HG02642 (cell line): ENCODE data around the gene FMR1NB.

Experiments used
- ATAC-seq: cut with Tn5 transposase; IDR thresholded peaks from one replicate; pipeline ENCODE4 v1.9.1; 2021; ENCODE audit warnings: mild to moderate bottlenecking; ENCODE audit not compliant: unreplicated experiment, poor library complexity

Gene FMR1NB, protein sequence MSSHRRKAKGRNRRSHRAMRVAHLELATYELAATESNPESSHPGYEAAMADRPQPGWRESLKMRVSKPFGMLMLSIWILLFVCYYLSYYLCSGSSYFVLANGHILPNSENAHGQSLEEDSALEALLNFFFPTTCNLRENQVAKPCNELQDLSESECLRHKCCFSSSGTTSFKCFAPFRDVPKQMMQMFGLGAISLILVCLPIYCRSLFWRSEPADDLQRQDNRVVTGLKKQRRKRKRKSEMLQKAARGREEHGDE

DNA sequence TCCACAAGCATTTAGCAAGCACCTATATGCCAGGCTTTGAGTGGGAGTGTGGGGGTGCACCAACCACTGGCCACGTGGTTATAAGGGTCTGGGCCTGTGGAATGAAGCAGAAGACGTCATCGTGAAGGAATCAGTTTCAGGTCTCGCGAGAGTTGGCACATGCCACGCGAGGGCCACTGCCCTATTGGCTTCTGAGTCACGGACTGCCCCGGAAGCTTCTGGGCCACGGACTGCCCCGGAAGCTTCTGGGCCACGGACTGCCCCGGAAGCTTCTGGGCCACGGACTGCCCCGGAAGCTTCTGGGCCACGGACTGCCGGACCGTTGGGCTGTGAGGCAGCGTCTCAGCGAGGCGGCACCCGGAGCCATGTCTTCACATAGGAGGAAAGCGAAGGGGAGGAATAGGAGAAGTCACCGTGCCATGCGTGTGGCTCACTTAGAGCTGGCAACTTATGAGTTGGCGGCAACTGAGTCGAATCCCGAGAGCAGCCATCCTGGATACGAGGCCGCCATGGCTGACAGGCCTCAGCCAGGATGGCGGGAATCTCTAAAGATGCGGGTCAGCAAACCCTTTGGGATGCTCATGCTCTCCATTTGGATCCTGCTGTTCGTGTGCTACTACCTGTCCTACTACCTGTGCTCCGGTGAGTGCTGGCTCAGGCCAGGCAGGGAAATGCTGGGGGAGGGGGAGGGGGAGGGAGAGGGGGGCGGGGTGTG, at the start of gene FMR1NB:
Gene FMR1NB (plus strand): TSS at position 300 of the 715 bp plus-strand sequence. CDS start 66 bp downstream, at position 366.
- no peak for ATAC-seq

DNA sequence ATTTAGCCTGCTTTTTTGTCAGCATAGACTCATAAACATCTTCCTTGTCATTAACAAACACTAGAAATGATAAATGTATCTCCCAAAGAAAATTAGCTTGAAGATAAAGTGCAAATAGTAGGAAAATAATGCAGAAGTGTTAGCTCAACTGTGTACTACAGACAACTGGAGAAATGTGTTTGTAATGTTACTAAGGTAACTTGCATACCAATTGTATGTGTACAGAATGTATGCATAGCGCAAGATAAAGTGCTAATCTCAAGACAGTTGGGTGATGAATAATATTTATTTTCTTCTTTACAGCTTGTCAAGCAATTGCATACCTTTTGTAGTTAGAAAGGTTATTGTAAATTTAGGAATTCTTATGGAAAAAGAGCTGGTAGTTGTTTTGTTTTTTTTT, 47.3 kb upstream of the FMR1NB start:
- ATAC-seq = no peak

DNA sequence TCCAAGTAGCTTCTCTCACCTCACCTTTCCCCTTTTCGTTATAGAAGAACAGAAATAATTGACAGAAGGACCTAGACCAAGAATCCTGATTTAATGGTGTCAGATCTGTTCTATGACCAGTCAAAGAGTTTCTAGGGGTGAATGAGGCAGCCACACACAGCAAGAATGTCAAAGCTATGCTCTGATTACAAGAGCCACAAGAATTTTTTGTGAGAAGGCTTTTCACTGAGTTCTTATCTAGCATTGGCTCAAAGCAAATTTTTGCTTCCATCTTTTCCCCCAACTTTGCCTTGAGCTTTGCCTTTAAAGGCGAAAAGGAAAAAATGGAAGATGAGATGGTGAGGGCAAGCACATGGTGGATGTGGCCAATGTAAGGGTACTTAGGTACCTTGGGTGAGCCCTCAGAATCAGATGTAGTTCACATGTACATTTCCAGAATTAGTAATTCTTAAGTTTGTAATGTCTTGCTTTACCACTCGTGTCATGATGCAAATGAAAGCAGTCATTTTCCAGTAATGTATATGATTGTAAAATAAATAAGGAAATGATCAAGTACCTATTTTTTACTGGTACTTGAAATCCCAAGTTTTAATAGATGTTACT, 45.9 kb upstream of the FMR1NB start:
- ATAC-seq = no peak

DNA sequence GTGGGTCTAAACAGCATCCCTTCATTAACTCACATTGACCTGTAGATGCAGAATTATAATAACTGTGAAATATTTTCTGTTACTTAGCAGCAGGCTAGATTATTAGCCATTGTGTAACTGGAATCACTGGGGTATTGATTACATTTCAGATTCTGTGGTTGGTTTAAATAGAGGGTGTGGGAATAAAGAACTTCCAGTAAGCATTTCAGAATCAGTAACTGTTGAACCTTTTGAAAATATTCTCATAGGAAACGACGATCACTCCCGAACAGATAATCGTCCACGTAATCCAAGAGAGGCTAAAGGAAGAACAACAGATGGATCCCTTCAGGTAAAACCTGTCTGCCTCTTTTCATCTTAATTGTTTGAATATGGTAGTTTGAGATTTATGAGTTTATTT, 35.9 kb upstream of the FMR1NB start:
- no peak for ATAC-seq

DNA sequence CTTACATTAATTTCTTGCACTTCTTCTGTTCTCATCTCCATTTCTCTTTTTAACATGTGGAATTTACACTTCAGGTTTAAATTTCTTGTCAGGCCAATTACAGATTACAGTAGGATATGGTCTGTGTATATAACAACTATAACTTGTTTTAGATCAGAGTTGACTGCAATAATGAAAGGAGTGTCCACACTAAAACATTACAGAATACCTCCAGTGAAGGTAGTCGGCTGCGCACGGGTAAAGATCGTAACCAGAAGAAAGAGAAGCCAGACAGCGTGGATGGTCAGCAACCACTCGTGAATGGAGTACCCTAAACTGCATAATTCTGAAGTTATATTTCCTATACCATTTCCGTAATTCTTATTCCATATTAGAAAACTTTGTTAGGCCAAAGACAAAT, 32.6 kb upstream of the FMR1NB start:
- no peak for ATAC-seq

DNA sequence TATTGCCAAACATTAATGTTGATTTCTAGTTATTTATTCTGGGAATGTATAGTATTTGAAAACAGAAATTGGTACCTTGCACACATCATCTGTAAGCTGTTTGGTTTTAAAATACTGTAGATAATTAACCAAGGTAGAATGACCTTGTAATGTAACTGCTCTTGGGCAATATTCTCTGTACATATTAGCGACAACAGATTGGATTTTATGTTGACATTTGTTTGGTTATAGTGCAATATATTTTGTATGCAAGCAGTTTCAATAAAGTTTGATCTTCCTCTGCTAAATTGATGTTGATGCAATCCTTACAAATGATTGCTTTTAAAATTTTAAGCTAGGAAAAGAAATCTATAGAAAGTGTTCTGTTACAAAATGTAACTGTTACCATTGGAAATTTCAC, 30.8 kb upstream of the FMR1NB start:
- no peak for ATAC-seq

DNA sequence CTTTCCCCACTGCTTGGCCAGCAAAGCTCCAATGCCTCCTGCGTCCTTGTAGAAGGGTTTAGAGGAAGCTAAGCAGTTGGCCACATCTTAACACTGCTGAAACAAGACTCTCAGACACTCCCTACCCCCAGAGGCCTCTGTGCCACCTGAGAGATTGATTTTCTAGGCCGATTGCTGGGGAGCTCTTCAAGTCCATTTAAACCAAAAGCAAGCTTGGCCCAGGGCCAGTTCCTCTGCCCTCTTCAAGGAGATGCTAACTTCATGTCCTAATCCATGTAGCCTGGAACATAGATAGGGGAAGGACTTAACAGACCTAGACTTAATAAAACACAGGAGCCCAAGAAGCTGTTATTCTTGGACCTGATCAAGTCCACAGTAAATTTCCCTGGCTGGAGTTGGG, 27.2 kb upstream of the FMR1NB start:
- no peak for ATAC-seq

DNA sequence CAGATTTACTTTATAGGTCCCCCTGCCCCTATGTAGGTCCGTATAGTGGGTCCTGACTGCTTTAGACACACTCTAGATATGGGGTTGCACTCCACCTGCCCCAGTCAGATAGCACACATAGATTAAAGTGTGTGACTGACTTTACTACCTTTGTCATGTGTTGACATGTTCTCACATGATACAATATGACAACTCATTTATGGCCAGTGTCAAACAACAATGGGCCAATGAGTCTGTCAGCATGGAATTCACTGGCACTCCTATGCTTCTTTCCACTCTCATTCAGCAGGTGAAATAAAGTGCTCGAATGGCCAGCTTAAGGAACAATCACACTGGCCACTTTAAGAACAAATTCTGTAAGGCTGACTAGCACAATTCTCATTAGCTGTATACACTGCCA, 23.8 kb upstream of the FMR1NB start:
- no peak for ATAC-seq

DNA sequence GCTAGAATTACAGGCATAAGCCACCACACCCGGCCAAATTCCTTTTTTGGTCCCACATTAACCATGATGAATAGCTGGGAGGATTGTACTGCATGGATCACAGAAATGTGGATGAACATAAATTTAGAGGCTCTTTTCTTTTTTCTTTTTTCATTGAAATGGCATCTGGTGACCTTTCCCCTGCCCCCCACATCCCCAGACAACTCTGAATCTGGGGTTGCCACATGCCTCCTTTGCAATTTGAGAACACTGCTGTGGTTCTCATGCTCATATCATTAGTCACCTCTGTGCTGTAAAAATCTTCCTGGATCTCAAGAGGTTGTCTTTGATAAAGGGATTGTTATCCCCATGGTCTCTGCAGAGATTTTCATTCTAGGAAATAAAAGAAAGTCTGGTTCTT, 22.8 kb upstream of the FMR1NB start:
- ATAC-seq = no peak

DNA sequence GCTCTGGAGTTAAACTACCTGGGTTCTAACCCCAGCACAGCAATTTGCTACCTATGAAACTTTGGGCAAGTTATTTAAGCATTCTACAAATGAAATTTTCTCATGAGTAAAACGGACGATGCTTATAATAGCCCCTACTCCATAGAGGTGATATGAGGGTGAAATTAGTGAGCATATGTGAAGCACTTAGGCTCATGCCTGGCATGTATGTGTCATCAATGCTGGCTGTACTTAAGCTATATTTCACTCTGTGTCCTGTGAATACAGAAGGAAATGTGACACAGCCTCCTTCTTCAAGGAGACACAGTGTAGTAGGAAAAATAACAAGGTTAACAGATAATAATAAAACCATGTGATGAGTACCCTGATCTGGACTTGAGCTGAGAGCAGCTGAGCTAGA, 20.4 kb upstream of the FMR1NB start:
- ATAC-seq = no peak

DNA sequence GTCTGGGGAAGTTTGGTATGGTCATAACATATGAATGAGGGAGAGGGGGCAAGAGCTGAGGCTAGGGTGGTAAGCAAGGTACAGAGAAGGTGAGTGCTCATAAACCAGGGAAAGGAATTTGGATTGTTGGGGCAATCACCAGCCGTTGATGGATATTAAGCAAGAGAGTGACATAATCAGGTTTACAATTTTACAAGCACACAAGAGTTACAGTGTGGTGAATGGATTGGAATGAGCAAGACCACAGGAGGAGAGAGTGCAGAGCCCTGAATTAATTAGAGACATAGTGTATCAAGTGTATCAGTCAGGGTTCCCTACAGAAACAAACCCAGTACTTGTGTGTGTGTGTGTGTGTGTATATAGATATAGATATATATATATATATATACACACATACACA, 18.7 kb upstream of the FMR1NB start:
- ATAC-seq = no peak

DNA sequence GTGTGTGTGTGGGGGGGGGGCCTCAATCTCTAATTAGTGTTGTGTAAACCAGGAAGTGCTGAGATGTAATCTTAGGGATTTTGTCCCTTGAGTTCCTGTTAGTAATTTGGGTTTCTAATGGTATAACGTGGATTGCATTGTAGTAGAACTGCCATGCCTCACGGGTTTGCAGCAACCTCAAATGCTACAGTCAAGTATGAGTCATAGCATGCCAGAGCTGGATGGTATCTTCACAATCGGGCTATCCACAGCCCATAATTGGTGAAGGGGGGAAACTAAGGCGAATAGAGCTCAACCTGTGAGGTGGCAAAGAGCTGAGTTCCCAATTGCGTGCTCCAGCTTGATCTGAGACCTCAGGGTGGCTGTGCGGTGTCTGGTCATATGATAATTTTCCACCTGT, 2.2 kb upstream of the FMR1NB start:
- no peak for ATAC-seq

DNA sequence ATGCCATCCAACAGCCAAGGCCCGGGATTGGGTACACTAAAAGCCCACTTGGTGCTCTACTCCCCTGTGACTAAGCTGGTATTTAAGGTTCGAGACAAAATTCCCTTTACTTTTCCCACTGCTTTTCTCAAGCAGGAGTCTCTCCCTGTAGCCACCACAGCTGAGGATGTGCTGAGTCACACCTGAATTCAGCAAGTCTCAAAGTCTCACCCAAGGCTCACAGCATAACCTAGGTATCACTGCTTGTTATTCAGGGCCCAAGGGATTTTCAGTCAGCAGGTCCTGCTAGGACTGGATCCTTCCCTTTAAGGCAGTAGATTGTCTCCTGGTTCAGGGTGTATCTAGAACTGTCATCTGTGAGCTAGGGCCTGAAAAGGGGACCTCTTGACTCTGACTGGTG, 39.2 kb downstream of the FMR1NB start:
- ATAC-seq = no peak

DNA sequence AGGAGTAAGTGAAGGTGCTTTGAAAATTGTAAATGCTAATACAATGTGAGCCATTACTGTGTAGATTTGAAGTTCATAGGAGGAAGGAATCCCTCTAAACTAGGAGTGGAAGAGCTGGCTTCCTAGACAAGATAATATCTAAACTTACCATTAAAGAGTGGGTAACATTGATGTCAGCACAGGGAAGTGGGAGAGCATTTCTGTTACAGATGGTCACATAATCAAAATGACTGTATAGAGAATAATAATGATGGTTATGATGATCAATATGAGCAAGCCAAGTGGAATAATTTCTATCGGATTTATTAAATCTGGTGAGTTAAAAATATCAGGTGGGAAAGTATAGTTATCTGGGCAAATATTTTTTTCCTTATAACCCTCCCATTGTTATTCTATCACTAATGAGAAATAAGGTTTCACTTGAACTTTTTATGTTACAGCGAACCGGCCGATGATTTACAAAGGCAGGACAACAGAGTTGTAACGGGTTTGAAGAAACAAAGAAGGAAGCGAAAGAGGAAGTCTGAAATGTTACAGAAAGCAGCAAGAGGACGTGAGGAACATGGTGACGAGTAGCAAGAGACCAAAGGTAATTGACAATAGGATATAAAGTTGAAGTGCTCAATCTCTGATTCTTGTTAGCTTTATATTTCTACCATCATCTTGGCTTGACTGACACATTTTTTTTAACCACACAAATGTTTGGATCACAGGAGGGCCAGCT, 43.5 kb downstream of the FMR1NB start:
- peak; percentile 86 for ATAC-seq

DNA sequence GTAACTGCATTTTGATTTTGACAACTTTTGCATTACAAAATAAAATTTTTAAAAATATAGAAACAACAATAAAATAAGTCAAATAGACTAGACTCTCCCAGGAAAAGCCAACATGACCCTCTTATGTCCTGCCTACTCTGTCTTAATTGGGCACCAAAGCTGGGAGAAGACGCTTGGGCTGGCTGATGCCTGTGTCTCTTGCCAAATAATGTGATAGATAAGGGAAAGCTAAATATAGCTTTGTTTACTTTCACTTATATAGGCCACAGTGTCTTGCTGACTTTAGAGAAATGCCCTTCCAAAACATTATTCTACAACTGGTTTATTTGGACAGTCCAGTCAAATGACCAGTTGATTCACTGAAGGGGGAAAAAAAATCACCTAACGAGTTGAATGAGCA, 54.2 kb downstream of the FMR1NB start:
- no peak for ATAC-seq

DNA sequence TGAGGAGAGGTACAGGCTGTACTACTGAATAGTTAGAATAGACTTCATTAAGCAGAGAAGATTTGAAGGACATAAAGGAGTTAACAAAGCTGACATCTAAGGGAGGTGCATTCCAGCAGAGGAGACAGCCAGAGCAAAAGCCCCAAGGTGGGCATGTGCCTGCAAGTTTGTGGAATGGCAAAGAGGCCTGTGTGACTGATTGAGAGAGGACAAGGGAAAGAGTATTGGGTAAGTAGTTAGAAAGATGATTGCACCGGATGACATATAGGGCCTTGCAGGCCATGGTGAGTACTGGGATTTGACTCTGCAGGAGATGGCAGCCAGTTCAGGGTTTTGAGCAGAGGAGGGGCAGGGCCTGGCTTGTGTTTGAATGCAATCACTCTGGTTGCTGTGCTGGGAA, 55.9 kb downstream of the FMR1NB start:
- no peak for ATAC-seq

DNA sequence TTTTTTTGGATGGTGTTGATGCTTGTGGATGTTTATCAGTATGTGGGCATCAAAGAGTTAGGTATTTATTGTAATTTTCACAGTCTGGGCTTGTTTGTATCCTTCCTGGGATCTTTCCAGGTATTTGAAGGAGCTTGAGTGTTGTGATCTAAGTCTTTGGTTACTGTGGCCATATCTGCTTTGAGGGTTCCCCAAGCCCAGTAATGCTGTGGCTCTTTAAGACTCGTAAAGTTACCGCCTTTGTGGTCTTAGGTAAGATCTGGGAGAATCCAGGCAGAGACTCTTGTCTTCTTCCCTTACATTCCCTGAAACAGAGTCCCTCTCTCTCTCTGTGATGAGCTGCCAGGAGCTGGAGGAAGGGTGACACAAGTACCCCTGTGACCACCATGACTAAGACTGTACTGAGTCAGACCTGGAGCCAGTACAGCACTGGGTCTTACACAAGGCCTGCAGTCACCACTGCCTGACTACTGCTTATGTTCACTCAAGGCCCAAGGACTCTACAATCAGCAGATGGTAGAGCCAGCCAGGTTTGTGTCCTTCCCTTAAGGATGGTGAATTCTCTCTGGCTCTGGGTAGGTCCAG, 62.2 kb downstream of the FMR1NB start:
- ATAC-seq = no peak

DNA sequence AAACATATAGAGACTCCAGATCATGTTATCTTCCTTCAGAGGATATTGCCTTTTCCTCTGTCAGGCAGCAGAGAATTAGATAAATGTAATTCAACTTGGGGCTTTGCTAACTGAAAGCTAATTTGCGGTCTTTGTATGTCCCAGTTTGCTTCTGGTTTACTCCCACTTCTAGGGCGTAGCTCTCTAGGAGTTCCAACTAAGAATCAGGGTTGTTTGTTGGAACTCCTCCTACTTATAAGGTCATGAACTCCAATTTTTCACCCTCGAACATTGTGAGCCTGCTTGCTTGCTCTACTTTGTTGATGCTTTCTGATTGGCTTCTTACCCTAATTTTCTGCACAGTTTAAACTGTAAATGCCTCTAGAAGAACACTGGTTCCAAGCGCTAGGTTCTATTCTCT, 66.1 kb downstream of the FMR1NB start:
- ATAC-seq = no peak

DNA sequence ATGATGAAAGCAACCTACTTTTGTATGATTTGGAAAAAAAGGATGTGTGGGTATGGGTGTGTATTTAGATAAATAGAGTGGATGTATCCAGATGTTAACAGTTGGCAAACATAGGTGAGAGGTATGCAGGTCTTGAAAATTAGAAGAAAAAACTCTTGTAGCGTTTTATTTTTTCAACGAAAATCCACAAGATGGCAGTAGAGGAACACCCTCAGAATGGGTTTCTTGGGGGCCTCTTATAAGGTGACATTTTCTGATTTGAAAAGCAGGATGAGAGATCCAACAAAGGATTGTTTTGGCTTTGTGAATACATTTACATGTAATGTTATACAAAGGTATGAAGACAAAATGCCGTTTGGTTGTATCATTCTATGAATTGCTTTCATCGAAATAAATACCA, 68.3 kb downstream of the FMR1NB start:
- no peak for ATAC-seq

DNA sequence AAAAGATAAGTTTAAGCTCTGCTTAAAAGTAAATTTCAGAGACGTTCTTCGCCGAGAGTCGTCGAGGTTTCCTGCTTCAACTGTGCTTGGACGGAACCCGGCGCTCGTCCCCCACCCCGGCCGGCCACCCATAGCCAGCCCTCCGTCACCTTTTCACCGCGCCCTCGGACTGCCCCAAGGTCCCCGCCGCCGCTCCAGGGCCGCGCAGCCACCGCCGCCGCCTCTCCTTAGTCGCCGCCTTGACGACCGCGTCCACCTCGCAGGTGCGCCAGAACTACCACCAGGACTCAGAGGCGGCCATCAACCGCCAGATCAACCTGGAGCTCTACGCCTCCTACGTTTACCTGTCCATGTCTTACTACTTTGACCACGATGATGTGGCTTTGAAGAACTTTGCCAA, 70.8 kb downstream of the FMR1NB start:
- ATAC-seq = no peak

DNA sequence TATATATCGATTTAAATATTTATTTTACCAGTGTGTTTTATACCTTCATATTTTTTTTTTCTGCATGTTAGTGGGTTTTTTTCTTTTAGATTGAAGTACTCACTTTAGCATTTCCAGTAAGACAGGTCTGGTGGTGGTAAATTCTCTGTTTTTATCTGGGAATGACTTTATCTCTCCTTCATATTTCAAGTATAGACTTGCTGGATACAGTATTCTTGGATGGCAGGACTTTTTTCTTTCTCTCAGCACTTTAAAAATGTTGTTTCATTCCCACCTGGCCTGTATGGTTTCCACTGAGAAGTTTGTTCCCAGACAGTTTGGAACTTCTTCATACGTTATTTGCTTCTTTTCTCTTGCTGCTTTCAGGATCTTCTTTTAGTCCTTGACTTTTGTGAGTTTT, 86.1 kb downstream of the FMR1NB start:
- ATAC-seq = no peak
